H1 (cell line): Measurements from ENCODE around the gene DDX41. TPM values are rescaled to one million over a fixed set of nuclear protein-coding genes. Genes with fewer than 3 reads are reported as not detected.

ENCODE experiments used
- BACH1 ChIP-seq: IDR thresholded peaks from 2 replicates; pipeline ENCODE4 v1.6.1; 2012; ENCODE audit warnings: low read length, improper control_type of control experiment
- BRCA1 ChIP-seq: IDR thresholded peaks from 2 replicates; pipeline ENCODE4 v1.6.1; 2012; ENCODE audit warnings: low read depth, low read length, improper control_type of control experiment
- MAFK ChIP-seq: IDR thresholded peaks from 2 replicates; pipeline ENCODE4 v1.6.1; 2012; ENCODE audit warnings: low read depth, mild to moderate bottlenecking, improper control_type of control experiment, low read length
- RFX5 ChIP-seq: IDR thresholded peaks from 2 replicates; pipeline ENCODE4 v1.6.1; 2011; ENCODE audit warnings: low read depth, low read length, improper control_type of control experiment, borderline replicate concordance
- SIN3A ChIP-seq, 2 experiments: IDR thresholded peaks in 1 of 2; conservative IDR thresholded peaks in 1 of 2; 2 replicates each; pipeline ENCODE4 v1.6.1; 2011 to 2012; ENCODE audit warnings: low read length in 2 of 2, improper control_type of control experiment in 1 of 2, low read depth in 1 of 2, mild to moderate bottlenecking in 1 of 2
- SIX5 ChIP-seq: IDR thresholded peaks from 2 replicates; pipeline ENCODE4 v1.6.1; 2011; ENCODE audit warnings: mild to moderate bottlenecking, low read depth, low read length
- polyA plus RNA-seq, 7 experiments: library from polyadenylated mRNA; depleted of rRNA in 3 of 7; stranded (reverse) in 5 of 7; unstranded in 2 of 7; fragments of >200 nt in 5 of 7; fragments of 200-250 nt in 2 of 7; gene quantifications; 1 replicate in 5 of 7; 2 replicates in 1 of 7; 4 replicates in 1 of 7; pipeline versions ENCODE4 v1.2.1 to v1.2.3, GENCODE V29; 2011 to 2013; ENCODE audit warnings: missing spikeins in 2 of 7, mixed read lengths in 2 of 7
- total RNA-seq: library from RNA; stranded (reverse); fragmentation: NEBNext Ultra II Directional; extraction: Animal tissue kit (Norgen Biotek cat#: 25700); gene quantifications from 2 replicates; pipeline ENCODE4 v1.2.1, GENCODE V29; 2021
- TF ChIP-seq, protein P1 (sequence below): fragments of 300-600 bp; sonication (generic); IDR thresholded peaks from 2 replicates; pipeline ENCODE4 v1.7.1; 2012; ENCODE audit warnings: low read length, moderate library complexity, mild to moderate bottlenecking, inconsistent platforms; ENCODE audit not compliant: insufficient replicate concordance
- TF ChIP-seq, protein P2 (sequence below): IDR thresholded peaks from 2 replicates; pipeline ENCODE4 v1.6.1; 2011; ENCODE audit warnings: low read depth, mild to moderate bottlenecking, low read length; ENCODE audit not compliant: insufficient read depth
- TF ChIP-seq, protein P3 (sequence below), 3 experiments: IDR thresholded peaks; 1 replicate in 2 of 3; 2 replicates in 1 of 3; pipeline versions ENCODE4 v1.5.1 to v1.6.1; 2011; ENCODE audit warnings: low read length in 3 of 3, mild to moderate bottlenecking in 3 of 3, inconsistent platforms in 2 of 3, low read depth in 1 of 3, moderate library complexity in 1 of 3; ENCODE audit not compliant: insufficient read depth in 1 of 3; ENCODE audit errors: control extremely low read depth in 1 of 3

DDX41 gene
- total and polyA plus RNA-seq, 2 of the 8 experiments (the other 6 are each of a cell fraction or from before 2014, with no cell fraction given), result 102 to 135 TPM

DNA sequence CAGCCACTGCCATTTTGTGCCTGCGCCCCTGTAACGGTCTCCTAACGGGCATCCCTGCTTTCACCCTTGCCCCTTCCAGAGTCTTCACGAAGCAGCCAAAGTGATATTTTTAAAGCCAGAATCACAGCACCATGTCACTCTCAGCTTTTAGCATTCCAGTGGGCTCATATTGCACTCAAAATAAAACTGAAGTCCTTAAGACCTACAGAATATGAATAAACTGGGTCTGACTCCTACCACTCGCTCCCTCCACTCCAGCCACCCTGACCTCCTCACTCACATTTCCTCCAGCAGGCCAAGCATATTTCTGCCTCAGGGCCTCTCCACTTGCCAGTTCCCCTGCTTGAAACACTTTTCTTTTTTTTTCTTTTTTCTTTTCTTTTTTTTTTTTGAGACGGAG, 16.9 kb downstream of the DDX41 start (continued):
- TF ChIP-seq, protein P1, sequence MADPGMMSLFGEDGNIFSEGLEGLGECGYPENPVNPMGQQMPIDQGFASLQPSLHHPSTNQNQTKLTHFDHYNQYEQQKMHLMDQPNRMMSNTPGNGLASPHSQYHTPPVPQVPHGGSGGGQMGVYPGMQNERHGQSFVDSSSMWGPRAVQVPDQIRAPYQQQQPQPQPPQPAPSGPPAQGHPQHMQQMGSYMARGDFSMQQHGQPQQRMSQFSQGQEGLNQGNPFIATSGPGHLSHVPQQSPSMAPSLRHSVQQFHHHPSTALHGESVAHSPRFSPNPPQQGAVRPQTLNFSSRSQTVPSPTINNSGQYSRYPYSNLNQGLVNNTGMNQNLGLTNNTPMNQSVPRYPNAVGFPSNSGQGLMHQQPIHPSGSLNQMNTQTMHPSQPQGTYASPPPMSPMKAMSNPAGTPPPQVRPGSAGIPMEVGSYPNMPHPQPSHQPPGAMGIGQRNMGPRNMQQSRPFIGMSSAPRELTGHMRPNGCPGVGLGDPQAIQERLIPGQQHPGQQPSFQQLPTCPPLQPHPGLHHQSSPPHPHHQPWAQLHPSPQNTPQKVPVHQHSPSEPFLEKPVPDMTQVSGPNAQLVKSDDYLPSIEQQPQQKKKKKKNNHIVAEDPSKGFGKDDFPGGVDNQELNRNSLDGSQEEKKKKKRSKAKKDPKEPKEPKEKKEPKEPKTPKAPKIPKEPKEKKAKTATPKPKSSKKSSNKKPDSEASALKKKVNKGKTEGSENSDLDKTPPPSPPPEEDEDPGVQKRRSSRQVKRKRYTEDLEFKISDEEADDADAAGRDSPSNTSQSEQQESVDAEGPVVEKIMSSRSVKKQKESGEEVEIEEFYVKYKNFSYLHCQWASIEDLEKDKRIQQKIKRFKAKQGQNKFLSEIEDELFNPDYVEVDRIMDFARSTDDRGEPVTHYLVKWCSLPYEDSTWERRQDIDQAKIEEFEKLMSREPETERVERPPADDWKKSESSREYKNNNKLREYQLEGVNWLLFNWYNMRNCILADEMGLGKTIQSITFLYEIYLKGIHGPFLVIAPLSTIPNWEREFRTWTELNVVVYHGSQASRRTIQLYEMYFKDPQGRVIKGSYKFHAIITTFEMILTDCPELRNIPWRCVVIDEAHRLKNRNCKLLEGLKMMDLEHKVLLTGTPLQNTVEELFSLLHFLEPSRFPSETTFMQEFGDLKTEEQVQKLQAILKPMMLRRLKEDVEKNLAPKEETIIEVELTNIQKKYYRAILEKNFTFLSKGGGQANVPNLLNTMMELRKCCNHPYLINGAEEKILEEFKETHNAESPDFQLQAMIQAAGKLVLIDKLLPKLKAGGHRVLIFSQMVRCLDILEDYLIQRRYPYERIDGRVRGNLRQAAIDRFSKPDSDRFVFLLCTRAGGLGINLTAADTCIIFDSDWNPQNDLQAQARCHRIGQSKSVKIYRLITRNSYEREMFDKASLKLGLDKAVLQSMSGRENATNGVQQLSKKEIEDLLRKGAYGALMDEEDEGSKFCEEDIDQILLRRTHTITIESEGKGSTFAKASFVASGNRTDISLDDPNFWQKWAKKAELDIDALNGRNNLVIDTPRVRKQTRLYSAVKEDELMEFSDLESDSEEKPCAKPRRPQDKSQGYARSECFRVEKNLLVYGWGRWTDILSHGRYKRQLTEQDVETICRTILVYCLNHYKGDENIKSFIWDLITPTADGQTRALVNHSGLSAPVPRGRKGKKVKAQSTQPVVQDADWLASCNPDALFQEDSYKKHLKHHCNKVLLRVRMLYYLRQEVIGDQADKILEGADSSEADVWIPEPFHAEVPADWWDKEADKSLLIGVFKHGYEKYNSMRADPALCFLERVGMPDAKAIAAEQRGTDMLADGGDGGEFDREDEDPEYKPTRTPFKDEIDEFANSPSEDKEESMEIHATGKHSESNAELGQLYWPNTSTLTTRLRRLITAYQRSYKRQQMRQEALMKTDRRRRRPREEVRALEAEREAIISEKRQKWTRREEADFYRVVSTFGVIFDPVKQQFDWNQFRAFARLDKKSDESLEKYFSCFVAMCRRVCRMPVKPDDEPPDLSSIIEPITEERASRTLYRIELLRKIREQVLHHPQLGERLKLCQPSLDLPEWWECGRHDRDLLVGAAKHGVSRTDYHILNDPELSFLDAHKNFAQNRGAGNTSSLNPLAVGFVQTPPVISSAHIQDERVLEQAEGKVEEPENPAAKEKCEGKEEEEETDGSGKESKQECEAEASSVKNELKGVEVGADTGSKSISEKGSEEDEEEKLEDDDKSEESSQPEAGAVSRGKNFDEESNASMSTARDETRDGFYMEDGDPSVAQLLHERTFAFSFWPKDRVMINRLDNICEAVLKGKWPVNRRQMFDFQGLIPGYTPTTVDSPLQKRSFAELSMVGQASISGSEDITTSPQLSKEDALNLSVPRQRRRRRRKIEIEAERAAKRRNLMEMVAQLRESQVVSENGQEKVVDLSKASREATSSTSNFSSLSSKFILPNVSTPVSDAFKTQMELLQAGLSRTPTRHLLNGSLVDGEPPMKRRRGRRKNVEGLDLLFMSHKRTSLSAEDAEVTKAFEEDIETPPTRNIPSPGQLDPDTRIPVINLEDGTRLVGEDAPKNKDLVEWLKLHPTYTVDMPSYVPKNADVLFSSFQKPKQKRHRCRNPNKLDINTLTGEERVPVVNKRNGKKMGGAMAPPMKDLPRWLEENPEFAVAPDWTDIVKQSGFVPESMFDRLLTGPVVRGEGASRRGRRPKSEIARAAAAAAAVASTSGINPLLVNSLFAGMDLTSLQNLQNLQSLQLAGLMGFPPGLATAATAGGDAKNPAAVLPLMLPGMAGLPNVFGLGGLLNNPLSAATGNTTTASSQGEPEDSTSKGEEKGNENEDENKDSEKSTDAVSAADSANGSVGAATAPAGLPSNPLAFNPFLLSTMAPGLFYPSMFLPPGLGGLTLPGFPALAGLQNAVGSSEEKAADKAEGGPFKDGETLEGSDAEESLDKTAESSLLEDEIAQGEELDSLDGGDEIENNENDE, result no peak
- TF ChIP-seq BACH1, result no peak
- no peak for TF ChIP-seq SIX5
- no peak for TF ChIP-seq BRCA1
- TF ChIP-seq SIN3A (conservative IDR thresholded peaks at IDR 0.05 in 1 of 2, IDR thresholded peaks at IDR 0.05 in 1 of 2; ENCODE audit: low read depth in 1 of 2, low read length in 2 of 2), result no peak
- TF ChIP-seq, protein P2, sequence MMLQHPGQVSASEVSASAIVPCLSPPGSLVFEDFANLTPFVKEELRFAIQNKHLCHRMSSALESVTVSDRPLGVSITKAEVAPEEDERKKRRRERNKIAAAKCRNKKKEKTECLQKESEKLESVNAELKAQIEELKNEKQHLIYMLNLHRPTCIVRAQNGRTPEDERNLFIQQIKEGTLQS, result no peak
- TF ChIP-seq, protein P3, sequence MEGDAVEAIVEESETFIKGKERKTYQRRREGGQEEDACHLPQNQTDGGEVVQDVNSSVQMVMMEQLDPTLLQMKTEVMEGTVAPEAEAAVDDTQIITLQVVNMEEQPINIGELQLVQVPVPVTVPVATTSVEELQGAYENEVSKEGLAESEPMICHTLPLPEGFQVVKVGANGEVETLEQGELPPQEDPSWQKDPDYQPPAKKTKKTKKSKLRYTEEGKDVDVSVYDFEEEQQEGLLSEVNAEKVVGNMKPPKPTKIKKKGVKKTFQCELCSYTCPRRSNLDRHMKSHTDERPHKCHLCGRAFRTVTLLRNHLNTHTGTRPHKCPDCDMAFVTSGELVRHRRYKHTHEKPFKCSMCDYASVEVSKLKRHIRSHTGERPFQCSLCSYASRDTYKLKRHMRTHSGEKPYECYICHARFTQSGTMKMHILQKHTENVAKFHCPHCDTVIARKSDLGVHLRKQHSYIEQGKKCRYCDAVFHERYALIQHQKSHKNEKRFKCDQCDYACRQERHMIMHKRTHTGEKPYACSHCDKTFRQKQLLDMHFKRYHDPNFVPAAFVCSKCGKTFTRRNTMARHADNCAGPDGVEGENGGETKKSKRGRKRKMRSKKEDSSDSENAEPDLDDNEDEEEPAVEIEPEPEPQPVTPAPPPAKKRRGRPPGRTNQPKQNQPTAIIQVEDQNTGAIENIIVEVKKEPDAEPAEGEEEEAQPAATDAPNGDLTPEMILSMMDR (IDR thresholded peaks at IDR 0.05; ENCODE audit: control extremely low read depth in 1 of 3, insufficient read depth in 1 of 3, low read depth in 1 of 3, low read length in 3 of 3), result no peak
- no peak for TF ChIP-seq MAFK
- TF ChIP-seq RFX5, result no peak
